Posterior vena cava (tissue), 2 donors: Measurements from ENCODE around the gene MTUS2. TPM values are rescaled to one million over a fixed set of nuclear protein-coding genes. Genes with fewer than 3 reads are reported as not detected.
"Not testable (repeated sequence)": the region's sequence is repeated elsewhere in the genome, so short reads cannot be mapped to it uniquely, and the experiment has no call there.

Experiments used
- DNase-seq: peaks from one replicate; pipeline ENCODE4 v3.0.0-alpha.2; 2020; ENCODE audit warnings: low spot score
- intact Hi-C, 2 donors: fragments of 100-400 bp; cut with DNase I; formaldehyde crosslinking; loops; one replicate each; pipeline versions ENCODE4 v1.14.1 to v1.14.2; 2022 to 2023
- total RNA-seq, 2 donors: library from RNA; stranded (reverse); fragmentation: NEBNext Ultra II Directional; extraction: Animal tissue kit (Norgen Biotek cat#: 25700); gene quantifications; one replicate each; pipeline ENCODE4 v1.2.1, GENCODE V29; 2021
- donor health status: DM: yes; HTN: yes; CAD: no.
- donor health status: DM: yes; HTN: yes; CAD: no.

Gene MTUS2
- total RNA-seq, 2 donors from 2014 or later, result 0.69 to 0.71 TPM

DNA sequence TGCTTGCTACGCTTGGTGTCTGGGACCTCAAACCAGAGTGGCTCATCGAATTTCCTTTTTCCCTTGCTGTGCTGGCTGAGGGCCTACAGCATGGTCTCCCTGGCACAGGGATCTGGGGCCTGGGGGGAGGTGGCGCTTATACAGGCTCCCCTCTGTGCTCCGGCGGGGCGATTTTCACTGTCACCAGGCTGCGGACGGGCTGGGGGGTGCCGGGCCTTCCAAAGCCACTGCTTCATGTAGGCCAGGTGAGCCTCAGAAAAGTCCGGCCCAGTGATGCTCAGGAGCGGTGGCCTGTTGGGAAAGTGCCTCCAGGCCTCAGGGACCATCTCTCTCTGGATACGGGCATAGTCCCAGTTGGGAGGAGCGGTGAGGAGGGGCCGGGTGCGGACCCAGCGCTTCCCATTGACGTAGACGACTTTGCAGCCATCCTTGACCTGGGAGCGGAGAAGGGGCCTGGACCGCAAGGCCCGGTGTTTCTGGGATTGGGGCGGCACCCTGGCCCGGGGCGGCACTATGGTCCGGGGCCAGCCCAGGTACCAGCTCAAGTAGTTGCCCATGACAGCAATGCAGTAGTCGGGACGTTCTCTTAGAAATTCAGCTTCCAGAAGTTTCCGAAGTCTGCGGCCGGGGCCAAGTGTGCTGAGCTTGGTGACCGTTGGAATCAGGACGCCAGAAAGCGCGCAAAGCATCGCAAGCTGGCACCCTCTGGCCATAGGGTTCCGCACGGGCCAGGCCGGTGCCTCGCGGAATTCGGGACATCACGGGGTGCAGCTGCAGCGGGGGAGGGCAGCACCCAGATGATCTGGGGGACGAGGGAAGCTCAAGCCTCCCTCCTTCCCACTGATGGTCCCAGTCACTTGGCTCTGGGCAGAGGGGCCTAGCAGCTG lies 519.5 kb downstream of the MTUS2 start:
- intact Hi-C loops, result no loop called here
- no peak for DNase-seq

GRCh38 chr13:29345860-29346582 lies 525.9 kb downstream of the MTUS2 start:
- intact Hi-C loops, DNase-seq: not testable (repeated sequence)

GRCh38 chr13:29355029-29355428 lies 534.9 kb downstream of the MTUS2 start:
- intact Hi-C loops, result no loop called here
- DNase-seq, result no peak

DNA sequence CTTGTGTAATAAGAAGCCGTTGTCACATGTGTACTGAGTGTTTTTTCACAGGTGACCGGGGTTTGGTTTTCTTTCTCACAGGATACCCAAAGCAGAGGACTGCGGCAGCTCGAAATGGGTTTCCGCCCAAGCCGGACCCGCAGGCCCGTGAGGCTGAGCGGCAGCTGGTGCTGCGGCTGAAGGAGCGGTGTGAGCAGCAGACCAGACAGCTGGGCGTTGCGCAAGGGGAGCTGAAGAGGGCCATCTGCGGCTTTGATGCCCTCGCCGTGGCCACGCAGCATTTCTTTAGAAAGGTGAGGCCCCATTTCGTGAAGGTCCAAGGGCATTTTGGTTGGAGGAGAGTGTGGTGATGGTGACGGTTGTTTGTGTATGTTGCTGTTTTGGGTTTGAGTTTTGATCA lies 539.0 kb downstream of the MTUS2 start:
- intact Hi-C loops, result no loop called here

GRCh38 chr13:29361716-29362115 lies 541.6 kb downstream of the MTUS2 start:
- intact Hi-C loops, result no loop called here
- DNase-seq, result no peak

More for the DNA sequence above, 539.0 kb downstream of the MTUS2 start:
- DNase-seq, result no peak

DNA sequence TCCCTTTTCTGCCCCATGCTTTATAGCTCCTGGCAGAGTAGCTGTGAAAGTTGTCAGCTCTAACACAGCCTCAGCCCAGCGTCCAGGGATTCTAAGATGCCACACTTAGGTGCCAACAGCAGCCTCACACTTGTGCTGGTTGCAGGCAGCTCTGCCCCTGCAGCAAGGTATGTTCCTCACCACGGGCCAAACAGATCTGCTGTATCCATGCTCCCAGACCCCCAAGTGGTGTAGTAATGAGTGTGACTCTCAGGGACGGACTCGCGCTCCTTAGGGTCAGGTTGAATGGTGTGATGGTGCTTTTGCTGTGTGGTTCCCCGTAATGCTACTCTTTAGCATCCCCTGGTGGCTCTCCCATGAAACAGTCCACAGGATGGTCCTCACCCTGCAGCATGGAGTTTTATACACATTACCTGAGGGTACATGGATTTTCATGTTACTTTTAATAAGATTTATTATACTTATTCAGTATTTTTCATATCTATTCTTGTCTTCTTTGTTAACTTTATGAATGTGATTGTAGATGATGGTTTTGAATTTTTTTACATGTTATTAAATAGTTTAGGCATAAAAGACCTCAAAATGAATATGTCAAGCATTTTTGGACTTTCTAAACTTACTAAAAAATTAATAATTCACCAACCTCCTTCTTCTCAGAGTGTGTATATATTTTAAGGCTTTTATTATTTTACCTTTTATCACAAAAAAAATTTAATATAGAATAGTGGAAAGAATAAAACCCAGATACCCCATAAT lies 542.9 kb downstream of the MTUS2 start:
- intact Hi-C loops, result no loop called here
- DNase-seq, result no peak

DNA sequence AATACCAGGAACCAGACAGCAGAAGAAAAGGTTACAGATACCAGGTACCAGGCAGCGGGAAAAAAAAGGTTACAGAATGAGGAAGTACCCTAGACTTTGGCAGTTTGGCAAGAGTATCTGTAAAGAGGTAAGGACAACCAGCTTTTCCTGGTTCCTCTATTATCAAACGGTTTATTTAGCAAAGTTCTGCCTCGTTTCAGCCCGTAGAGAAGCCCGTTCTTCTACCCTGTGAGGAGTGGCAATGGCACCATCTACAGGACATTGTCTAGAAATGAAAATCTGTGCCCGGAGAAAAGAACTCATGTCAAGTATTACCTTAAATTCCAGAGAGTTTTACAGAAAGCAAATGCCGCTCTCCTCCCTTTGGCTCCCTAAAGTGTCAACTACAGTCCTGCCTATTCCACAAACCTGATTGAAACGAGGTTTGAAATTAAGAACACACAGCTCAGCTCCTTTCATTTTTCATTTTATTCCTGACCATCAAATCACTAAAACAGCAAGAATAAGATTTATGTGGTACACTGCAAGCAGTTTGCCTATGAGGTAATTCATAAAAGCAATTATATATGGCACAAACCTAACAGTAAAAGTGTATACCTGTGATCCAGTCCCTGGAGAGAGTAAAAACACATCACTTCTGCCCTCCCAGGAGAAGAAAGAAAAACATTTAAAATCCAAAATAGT lies 549.1 kb downstream of the MTUS2 start:
- intact Hi-C loops, result no loop called here
- DNase-seq, result no peak

DNA sequence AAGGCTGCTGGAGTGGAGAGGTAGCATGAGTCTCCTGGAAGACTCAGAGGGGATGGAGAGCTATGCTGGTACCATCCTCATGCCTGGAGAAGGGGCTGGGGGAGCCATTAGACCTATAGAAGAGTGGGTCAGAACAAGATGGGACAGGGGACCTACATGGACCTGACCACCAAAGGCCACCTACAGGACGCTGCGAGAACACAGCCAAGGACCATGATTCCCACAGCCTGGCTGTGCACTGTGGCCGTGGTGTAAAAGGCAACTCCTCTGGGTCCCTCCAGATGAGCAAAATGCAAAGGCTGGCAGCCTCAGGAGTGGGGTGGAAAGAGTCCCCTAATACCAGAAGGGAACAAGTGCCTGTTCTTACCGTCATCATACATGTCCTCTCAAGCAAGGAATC lies 559.1 kb downstream of the MTUS2 start:
- no peak for DNase-seq
- intact Hi-C loops, result no loop called here

GRCh38 chr13:29379865-29380264 lies 559.7 kb downstream of the MTUS2 start:
- intact Hi-C loops, result loop anchor here in 1 of 2 donors (5.0 kb wide), 1 partner anchor 602 kb away; no protein-coding TSS in a partner anchor
- DNase-seq, result no peak

GRCh38 chr13:29382021-29382420 lies 561.9 kb downstream of the MTUS2 start:
- intact Hi-C loops, result loop anchor here in 1 of 2 donors (5.0 kb wide), 1 partner anchor 600 kb away; no protein-coding TSS in a partner anchor

GRCh38 chr13:29383476-29383875 lies 563.3 kb downstream of the MTUS2 start:
- no peak for DNase-seq
- intact Hi-C loops, result loop anchor here in 1 of 2 donors (5.0 kb wide), 1 partner anchor 599 kb away; no protein-coding TSS in a partner anchor

More at GRCh38 chr13:29382021-29382420, 561.9 kb downstream of the MTUS2 start:
- DNase-seq, result no peak

DNA sequence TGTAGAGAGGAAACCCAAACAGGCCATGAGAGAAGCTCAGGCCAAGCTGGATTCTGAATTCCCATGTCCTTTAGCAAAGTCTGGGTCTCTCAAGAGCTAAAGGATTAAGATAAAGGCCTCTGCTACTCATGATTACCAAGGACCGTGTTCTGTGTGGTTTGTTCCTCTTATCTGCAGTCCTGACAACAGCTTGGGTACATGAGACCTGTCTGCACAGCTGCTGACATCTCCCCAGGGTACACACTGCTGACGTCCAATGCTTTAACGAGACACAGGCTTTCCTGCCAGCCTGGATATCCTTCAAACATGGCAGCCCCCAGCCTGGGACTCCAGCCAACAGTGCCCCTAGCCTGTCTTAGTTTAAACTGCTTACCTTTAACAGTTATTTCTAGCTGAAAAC lies 564.3 kb downstream of the MTUS2 start:
- DNase-seq, result no peak

DNA sequence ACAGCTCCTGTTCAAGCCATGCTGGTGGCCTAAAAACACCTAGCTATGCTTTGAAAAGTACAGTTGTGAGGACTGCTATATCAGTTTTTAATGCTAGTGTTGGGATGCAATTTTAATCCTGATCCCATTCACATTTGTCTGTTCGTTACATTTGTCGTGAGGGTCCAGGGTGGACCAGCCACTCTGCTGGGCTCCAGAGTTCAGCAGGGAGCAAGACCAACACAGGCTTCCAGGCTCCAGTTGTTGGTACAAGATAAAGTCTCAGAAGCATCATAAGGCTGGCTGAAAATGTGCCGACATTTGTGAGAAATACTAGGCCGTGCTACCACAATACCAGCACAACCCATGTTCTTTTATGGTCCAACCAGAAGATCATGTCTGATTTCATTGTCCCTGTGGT lies 564.7 kb downstream of the MTUS2 start:
- intact Hi-C loops, result loop anchor here in 1 of 2 donors (5.0 kb wide), 1 partner anchor 597 kb away; no protein-coding TSS in a partner anchor
- no peak for DNase-seq

More for the DNA sequence above, 564.3 kb downstream of the MTUS2 start:
- intact Hi-C loops, result loop anchor here in 1 of 2 donors (5.0 kb wide), 1 partner anchor 598 kb away; no protein-coding TSS in a partner anchor

GRCh38 chr13:29386246-29386645 lies 566.1 kb downstream of the MTUS2 start:
- DNase-seq, result no peak
- intact Hi-C loops, result no loop called here

DNA sequence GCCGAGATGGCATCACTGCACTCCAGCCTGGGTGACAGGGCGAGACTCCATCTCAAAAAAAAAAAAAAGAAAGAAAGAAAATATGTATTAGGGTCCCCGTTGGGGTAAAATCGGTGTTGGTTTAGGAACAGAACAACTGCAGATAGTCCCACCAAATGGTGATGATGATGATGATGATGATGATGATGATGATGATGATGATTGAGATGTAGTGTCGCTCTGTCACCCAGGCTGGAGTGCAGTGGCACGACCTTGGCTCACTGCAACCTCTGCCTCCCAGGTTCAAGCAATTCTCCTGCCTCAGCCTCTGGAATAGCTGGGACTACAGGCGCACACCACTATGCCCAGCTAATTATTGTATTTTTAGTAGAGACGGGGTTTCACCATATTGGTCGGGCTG lies 570.5 kb downstream of the MTUS2 start:
- intact Hi-C loops, DNase-seq: not testable (repeated sequence)

DNA sequence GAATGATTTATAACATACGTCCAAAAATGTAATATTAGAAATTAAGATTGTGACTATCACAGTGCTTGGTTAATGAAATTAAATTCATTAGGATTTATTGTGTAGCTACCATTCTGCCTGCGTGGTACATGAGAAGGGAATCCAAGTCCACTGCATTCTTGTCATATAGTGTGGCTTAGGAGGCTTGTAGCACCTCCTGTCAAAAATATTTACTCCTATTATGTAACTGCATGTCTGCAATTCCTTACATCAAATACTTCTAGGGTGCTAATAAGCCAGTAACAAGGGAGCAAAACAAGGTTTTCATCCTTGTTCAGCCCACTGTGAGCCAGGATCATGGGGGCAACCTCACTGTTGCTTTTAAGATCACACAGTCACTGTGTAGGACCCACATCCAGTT lies 576.3 kb downstream of the MTUS2 start:
- intact Hi-C loops, result no loop called here
- DNase-seq, result no peak

DNA sequence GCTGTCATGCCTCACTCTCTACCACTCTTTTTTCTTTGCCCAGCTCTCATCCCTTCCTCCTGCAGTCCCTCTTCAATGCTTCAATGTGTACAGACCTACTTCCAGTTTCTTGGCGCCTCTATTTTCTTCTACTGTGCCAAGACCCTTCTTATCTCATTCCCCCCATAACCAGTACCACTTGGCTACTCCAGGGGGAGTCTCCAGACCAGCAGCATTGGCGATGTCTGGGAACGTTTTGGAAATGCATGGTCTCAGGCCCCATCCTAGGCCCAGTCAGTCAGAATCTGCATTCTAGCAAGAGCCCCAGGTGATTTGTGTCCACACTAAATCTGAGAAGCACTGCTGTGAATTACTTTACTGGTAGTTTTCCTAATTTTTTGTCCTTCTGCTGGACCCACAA lies 577.1 kb downstream of the MTUS2 start:
- no peak for DNase-seq
- intact Hi-C loops, result no loop called here

- intact Hi-C loops, result no loop called here
- DNase-seq, result no peak
Measured at GRCh38 chr13:29402166-29402636, 582.1 kb downstream of the MTUS2 start.

DNA sequence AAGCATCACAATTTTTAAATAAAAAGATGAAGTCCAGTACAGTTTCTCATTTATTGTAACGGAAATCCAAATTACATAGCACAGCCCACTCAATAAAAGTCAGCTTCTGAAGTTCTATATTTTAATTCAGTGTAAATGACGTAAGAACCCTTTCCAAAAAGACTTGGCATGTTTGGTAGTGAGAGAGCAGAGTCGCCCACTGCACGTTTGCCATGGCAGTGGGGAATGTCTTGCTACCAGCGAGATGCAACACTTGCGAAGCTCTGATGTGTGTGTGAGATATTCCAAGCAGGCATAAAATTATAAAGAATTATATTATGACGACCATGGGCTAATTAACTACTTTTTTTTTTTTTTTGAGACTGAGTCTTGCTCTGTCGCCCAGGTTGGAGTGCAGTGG lies 585.3 kb downstream of the MTUS2 start:
- intact Hi-C loops, result no loop called here
- DNase-seq, result no peak
